Endodermal cell (in vitro differentiated cells): Measurements from ENCODE around the gene ALKBH7. TPM values are rescaled to one million over a fixed set of nuclear protein-coding genes. Genes with fewer than 3 reads are reported as not detected.
"Not testable (repeated sequence)": the region's sequence is repeated elsewhere in the genome, so short reads cannot be mapped to it uniquely, and the experiment has no call there.

Experiments
- DNase-seq: peaks from one replicate; pipeline ENCODE4 v3.0.0-alpha.2; 2017
- H3K27ac ChIP-seq: 2 replicates; pipeline ENCODE4 v1.5.1; 2013; ENCODE audit warnings: mild to moderate bottlenecking, low read depth, low read length, moderate library complexity
- H3K27me3 ChIP-seq: 2 replicates; pipeline ENCODE4 v1.6.1; 2013; ENCODE audit warnings: mild to moderate bottlenecking, low read length, moderate library complexity; ENCODE audit not compliant: insufficient read depth, control insufficient read depth, poor library complexity, severe bottlenecking
- H3K36me3 ChIP-seq: 2 replicates; pipeline ENCODE4 v1.7.0; 2013; ENCODE audit warnings: mild to moderate bottlenecking, low read length, moderate library complexity; ENCODE audit not compliant: control insufficient read depth, insufficient read depth
- H3K4me1 ChIP-seq: one replicate; pipeline ENCODE4 v1.7.0; 2013; ENCODE audit warnings: low read length; ENCODE audit not compliant: control insufficient read depth, insufficient read depth
- H3K4me3 ChIP-seq: 2 replicates; pipeline ENCODE4 v1.5.1; 2013; ENCODE audit warnings: mild to moderate bottlenecking, low read length, moderate library complexity
- H3K9ac ChIP-seq: 2 replicates; pipeline ENCODE4 v1.6.1; 2013; ENCODE audit warnings: mild to moderate bottlenecking, low read length, moderate library complexity; ENCODE audit not compliant: poor library complexity, severe bottlenecking; ENCODE audit errors: extremely low read depth
- H3K9me3 ChIP-seq: 2 replicates; pipeline ENCODE4 v1.6.1; 2013; ENCODE audit warnings: mild to moderate bottlenecking, low read length, moderate library complexity; ENCODE audit not compliant: control insufficient read depth
- H3K27ac Mint-ChIP-seq: 2 replicates; pipeline ENCODE4 v1.8.0; 2020; ENCODE audit warnings: mixed read lengths
- H3K27me3 Mint-ChIP-seq: 2 replicates; pipeline ENCODE4 v1.8.0; 2021; ENCODE audit warnings: mild to moderate bottlenecking, mixed read lengths; ENCODE audit not compliant: insufficient read depth
- H3K36me3 Mint-ChIP-seq: 2 replicates; pipeline ENCODE4 v1.8.0; 2020; ENCODE audit warnings: low read depth, mixed read lengths
- H3K4me1 Mint-ChIP-seq: 2 replicates; pipeline ENCODE4 v1.8.0; 2020; ENCODE audit warnings: mixed read lengths
- H3K4me3 Mint-ChIP-seq: 2 replicates; pipeline ENCODE4 v1.8.0; 2020; ENCODE audit warnings: mild to moderate bottlenecking, moderate library complexity, mixed read lengths
- H3K9me3 Mint-ChIP-seq: 2 replicates; pipeline ENCODE4 v1.8.0; 2020; ENCODE audit warnings: mild to moderate bottlenecking, mixed read lengths
- WGBS, 2 experiments: methylation state at CpG; one replicate each; pipeline versions ENCODE4 v1.1.5 to v1.1.7; 2013; ENCODE audit warnings: missing lambda C conversion rate in 2 of 2, mixed read lengths in 1 of 2; ENCODE audit not compliant: insufficient coverage in 1 of 2, insufficient read length in 1 of 2; 5-methylcytosine and 5-hydroxymethylcytosine counted together
- total RNA-seq, 2 donors: library from RNA; stranded (reverse); fragmentation: NEBNext Ultra II Directional in 1 of 2; extraction: Animal tissue kit (Norgen Biotek cat#: 25700) in 1 of 2; gene quantifications; 2 replicates in 1 of 2; 3 replicates in 1 of 2; pipeline ENCODE4 v1.2.1, GENCODE V29; 2021
- TF ChIP-seq, protein P1 (sequence below): fragments of 200-600 bp; sonication (generic); conservative IDR thresholded peaks from 2 replicates; pipeline ENCODE4 v1.5.0; 2021; ENCODE audit warnings: antibody characterized with exemption, mild to moderate bottlenecking

ALKBH7 gene
- total RNA-seq, 2 donors from 2014 or later = 80.0 to 98.3 TPM

DNA sequence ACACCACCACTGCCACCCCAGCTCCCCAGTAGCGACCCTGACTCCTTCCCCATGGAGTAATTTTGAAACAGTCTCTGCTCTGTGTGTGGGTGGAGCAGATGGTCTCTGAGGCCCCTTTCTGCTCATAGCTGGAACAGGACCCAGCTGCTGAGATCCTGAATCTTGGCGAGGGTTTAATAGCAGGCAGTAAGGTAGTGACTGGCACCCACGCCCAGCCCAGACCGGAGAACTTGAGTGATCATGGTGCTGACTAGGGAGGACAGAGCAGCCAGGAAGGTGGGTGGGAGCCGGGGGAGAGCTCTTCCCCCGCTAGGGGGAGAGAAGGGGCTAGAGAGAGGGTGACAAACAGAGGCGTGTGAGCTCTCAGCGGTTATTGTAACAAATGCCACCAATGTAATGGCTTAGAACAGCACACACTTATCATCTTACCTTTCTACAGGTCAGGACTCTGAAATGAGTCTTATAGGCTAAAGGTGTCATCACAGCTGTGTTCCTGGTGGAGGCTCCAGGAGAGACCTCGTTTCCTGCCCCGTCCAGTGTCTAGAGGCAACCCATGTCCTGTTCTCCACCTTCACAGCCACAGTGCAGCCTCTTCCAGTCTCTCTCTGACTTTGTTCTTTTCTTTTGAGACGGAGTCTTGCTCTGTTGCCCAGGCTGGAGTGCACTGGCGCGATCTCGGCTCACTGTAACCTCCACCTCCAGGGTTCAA is 31.9 kb upstream of the ALKBH7 start:
- Histone ChIP-seq H3K27me3 (no peaks in the 10 kb centered on the region), H3K9ac (no peak overlapping the region), H3K36me3 (no peaks in the 10 kb centered on the region), H3K9me3 (no peaks in the 10 kb centered on the region), H3K4me1 (no peaks in the 10 kb centered on the region), H3K27ac (no peak overlapping the region), H3K4me3 (no peak overlapping the region)
- H3K27ac Mint-ChIP-seq = no peak overlapping the region
- peak; percentile 64 for DNase-seq
- TF ChIP-seq, protein P1, sequence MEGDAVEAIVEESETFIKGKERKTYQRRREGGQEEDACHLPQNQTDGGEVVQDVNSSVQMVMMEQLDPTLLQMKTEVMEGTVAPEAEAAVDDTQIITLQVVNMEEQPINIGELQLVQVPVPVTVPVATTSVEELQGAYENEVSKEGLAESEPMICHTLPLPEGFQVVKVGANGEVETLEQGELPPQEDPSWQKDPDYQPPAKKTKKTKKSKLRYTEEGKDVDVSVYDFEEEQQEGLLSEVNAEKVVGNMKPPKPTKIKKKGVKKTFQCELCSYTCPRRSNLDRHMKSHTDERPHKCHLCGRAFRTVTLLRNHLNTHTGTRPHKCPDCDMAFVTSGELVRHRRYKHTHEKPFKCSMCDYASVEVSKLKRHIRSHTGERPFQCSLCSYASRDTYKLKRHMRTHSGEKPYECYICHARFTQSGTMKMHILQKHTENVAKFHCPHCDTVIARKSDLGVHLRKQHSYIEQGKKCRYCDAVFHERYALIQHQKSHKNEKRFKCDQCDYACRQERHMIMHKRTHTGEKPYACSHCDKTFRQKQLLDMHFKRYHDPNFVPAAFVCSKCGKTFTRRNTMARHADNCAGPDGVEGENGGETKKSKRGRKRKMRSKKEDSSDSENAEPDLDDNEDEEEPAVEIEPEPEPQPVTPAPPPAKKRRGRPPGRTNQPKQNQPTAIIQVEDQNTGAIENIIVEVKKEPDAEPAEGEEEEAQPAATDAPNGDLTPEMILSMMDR = peak; percentile 59
- no peaks in the 10 kb centered on the region for H3K36me3 Mint-ChIP-seq
- H3K4me1 Mint-ChIP-seq = no peaks in the 10 kb centered on the region
- H3K9me3 Mint-ChIP-seq = peaks cover 20% of the 10 kb centered on the region
- peaks cover 5% of the 10 kb centered on the region for H3K27me3 Mint-ChIP-seq
- H3K4me3 Mint-ChIP-seq = no peak overlapping the region
- 78 to 81% methylated on average over 9 to 14 of the region's 14 CpGs for WGBS, 2 experiments

GRCh38 chr19:6343462-6343861 is 29.1 kb upstream of the ALKBH7 start:
- Mint-ChIP-seq H3K4me3 (no peak overlapping the region), H3K4me1 (no peaks in the 10 kb centered on the region), H3K27me3 (peaks cover 11% of the 10 kb centered on the region), H3K9me3 (peaks cover 22% of the 10 kb centered on the region), H3K27ac (no peak overlapping the region), H3K36me3 (no peaks in the 10 kb centered on the region)
- H3K36me3 ChIP-seq = no peaks in the 10 kb centered on the region
- no peak overlapping the region for H3K27ac ChIP-seq
- no peak overlapping the region for H3K4me3 ChIP-seq
- H3K4me1 ChIP-seq = no peaks in the 10 kb centered on the region
- no peaks in the 10 kb centered on the region for H3K27me3 ChIP-seq
- TF ChIP-seq, protein P1 = no peak
- H3K9me3 ChIP-seq = no peaks in the 10 kb centered on the region
- H3K9ac ChIP-seq = no peak overlapping the region
- 79 to 100% methylated on average over 1 of the region's 1 CpG for WGBS, 2 experiments
- DNase-seq = no peak

GRCh38 chr19:6349271-6349670 is 23.3 kb upstream of the ALKBH7 start:
- H3K27ac Mint-ChIP-seq, H3K27me3 ChIP-seq, DNase-seq, H3K36me3 Mint-ChIP-seq, H3K9ac ChIP-seq, H3K27ac ChIP-seq, H3K4me1 Mint-ChIP-seq, H3K36me3 ChIP-seq, H3K4me1 ChIP-seq, H3K4me3 ChIP-seq, H3K9me3 ChIP-seq, H3K4me3 Mint-ChIP-seq: not testable (repeated sequence)
- peaks cover 14% of the 10 kb centered on the region for H3K9me3 Mint-ChIP-seq
- H3K27me3 Mint-ChIP-seq = peaks cover 17% of the 10 kb centered on the region
- 70% methylated on average over 2 of the region's 2 CpGs; no CpG with 5 or more reads in 1 of the 2 experiments for WGBS, 2 experiments
